HG03378 (cell line): Measurements from ENCODE around the gene RHCE.
"Not testable (repeated sequence)": the region's sequence is repeated elsewhere in the genome, so short reads cannot be mapped to it uniquely, and the experiment has no call there.

Source experiments
- ATAC-seq: cut with Tn5 transposase; IDR thresholded peaks from one replicate; pipeline ENCODE4 v1.9.1; 2021; ENCODE audit warnings: mild to moderate bottlenecking, moderate library complexity; ENCODE audit not compliant: unreplicated experiment

RHCE gene

DNA sequence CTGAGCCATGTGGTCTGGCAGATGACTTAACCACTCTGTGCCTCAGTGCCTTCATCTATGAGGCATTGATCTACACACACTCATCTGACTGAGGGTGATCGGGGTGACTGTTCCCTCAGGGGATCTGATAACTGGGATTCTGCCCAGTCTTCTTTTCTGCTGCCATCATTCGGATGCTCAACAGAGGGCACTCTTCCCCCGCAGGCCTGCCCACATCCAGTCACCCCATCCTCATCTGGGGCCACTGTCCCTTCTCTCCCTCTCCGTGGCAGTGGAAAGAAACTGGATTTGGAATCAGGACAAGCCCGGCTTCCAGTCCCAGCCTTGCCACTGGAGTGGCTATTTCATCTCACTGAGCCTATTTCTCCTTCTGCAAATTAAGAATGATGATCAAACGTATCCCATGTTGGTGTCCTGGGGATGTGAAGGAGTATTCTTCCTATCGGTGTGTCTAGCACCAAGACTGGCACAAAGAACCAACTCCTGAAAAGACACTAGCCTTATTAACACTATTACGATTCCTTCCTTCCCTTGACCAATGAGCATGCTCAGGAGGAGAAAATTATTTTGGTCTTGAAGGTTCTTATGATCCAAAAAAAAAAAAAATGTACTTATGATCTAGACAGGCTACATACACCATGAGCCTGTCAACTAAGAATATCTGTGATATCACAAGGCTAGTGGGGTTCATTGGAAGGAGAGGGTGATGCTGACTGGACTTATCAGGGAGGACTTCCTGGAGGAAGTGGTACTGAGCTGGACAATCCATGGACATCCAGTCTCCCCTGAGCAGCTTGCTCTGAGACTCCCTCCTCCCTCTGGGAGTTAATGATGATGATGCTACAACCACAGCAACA is 17.4 kb downstream of the RHCE start:
- not testable (repeated sequence) for ATAC-seq

DNA sequence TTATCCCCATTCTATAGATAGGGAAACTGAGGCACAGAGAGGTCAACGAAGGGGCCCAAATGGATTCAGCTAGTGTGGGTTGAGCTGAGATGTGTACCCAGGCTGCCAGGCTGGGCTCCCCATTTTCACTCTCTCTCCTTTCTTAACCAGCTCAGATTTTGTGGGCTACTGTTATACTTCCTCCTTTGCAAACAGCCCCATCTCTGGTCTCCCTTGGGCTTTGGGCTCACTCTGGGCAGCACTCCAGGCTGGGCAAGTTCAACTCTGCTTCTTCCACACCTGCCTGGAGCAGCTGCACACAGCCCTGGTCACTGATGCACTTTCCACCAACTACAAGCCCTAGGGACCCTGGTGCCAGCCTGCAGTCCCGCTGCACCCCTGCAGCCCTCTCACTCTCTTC is 22.5 kb downstream of the RHCE start:
- not testable (repeated sequence) for ATAC-seq

DNA sequence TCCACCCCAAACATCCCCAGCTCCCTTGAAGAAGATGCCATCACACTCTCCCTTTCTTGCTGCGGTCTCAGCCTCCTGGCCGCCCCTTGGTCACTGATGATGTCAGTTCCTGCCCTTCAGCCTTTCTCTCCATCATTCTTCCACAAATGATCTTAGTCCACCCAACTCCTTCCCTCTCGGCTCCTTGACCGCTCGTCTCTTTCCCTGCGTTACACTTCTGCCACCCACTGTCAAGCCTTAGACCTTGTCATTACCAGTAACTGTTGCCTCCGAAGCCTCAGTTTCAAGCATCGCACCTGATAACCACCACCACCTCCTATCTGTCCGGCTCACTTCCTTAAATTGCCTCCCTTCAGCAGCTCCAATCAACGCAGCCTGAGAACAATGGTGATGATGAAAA is 23.1 kb downstream of the RHCE start:
- ATAC-seq, result not testable (repeated sequence)

DNA sequence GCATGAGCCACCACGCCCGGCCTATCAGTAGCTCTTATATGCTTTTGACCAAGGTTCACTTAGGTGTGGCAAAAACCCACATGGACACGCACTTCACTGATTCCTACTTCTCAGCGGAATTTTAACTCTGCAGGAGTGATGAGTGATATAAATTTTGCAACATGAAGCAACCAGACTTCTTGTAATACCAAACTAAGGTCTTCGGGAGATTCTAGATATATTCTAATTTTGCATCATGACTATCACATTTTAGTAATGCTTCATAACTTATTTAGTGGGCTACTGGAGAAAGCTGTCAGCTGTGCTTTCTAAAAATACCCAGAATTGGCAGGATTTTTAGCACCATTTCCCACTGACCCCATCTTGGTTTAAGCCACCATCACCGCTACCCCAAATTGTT is 27.8 kb downstream of the RHCE start:
- ATAC-seq, result no peak

DNA sequence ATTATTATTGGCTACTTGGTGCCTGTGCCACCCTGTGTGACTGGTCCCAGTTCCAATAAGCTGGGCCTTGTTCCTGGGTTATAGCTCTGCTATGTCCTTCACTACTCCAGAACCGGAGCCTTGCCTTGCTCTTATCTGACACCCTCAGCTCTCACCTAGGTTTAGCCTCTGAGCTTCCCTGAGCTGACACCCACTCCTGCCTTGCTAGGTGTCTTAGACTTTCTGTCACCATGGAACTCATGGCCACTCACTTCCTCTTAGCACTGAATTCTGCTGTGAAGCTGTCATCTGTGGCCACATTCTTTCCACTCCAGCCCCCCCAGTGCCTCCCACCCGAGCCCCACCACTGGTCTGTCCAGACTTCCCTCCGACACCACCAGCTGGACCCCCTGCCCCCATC is 30.9 kb downstream of the RHCE start:
- not testable (repeated sequence) for ATAC-seq

DNA sequence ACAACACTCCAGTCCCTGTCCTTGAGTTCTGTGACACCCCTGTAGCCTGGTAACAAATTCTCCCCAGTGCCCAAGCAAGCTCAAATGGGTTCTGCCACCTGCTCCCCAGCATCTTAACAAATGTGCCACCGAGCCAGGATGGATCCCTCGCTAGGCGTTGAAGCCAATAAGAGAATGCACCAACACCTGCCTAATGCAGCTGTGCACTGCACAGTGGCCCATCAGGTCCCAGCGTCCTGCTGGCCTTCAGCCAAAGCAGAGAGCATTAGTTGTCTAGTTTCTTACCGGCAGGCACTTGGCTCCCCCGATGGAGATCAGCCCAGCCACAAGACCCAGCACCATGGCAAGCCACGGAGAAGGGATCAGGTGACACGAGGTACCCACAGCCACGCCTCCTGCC is 31.9 kb downstream of the RHCE start:
- not testable (repeated sequence) for ATAC-seq

DNA sequence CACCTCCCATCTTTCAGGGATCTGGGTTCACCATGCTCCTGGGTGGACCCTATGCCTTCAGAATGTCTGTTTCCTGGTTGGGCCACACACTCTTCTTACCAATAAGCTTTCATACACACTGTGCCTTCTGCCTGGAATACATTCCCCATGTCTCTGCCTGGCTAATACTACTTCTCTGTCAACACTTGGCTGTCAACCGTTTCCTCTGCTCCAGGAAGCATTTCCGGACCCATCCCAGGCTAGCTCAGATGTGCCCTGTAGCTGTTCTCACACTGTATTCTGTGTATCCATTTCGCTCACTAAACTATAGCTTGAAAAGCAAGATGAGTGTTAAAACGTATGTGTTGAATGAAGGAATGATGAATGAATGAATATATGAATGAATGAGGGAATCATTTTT is 33.5 kb downstream of the RHCE start:
- ATAC-seq, result not testable (repeated sequence)

DNA sequence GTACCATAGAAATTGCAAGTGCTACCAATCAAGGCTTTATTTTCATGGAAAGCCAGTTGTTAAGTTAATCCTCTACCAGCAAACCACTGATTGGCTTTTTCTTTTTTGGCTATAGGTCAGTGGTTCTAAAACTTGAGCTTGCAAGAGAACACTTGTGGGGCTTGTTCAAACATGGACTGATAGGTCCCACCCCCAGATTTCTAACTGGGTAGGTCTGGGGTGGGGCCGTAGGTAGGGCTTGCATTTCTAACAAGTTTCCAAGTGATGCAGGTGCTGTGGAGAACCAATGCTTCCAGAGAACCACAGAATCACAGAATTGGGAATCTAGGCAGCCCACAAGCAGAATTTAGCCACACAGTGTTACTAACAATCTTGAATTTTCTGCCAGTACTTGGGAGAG is 36.8 kb downstream of the RHCE start:
- ATAC-seq, result not testable (repeated sequence)

DNA sequence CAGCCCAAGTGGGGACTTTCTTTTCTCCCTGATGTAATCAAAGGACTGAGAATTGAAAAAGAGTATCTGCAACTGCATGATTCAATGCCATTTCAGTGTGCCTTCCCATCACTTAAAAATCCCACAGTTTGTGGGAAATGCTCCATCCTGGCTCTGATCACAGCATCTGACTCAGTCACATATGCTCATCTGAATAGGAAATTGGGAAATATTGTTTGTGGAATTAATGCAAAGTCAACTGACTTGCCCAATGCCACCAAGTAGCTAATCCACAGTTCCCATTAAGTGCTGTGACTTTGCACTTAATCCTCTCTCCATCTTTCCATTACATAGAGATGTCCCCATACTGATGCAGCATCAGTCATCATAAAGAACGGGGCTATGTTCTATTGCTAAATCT is 37.5 kb downstream of the RHCE start:
- ATAC-seq, result not testable (repeated sequence)

DNA sequence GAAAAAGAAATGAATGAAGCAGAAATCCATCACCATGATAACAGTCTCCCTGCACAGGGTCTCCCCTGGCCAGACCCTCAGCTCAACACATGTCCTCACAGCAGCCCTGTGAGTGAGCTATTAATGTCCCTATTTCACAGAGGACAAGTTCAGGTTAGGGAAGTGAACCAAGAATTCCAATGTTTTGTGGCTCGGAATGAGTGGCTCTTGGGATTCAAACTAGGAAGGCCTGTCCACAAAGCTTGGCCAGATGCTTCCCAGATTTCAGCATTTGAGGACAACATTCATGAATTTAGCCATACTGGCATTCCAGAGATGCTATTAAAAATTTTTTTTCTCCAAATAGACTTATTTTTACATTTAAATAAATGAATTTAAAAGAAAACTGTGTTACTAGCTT is 38.1 kb downstream of the RHCE start:
- ATAC-seq, result not testable (repeated sequence)

DNA sequence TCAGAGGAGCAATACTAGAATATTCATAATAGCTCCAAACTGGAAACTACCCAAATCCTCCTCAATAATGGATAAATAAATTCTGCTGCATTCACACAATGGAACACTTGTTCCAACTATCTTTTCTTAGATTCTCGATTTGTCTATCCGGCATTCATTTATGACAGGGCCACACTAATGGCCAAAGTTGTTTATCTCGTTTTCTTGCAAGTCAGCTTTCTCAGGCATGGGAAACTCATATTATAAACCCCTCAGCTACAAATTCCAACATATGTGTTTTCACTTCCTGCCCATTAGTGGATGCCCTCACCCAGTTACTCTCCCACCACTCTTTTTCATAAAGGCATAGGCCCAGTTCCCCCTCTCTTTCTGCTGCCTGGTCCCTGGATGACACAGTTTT is 42.3 kb downstream of the RHCE start:
- ATAC-seq, result not testable (repeated sequence)

DNA sequence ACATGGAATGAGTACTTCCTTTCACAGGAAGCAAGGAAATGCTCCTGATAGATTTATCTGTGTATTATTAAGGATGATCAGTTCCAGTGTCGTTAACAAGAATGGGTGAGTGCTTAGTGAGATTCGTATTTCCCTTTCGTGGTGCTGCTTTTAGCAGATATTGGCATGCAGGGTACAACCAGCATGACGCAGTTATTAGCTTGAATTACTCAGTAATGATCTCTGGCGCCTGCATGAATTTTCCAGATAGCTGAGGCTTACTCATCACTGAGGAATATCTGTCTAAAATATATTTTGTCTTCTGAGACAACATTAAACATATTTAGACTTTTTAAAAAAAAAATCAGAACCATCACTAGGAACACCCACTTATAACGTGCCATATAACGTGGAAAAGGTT is 48.9 kb downstream of the RHCE start:
- not testable (repeated sequence) for ATAC-seq

DNA sequence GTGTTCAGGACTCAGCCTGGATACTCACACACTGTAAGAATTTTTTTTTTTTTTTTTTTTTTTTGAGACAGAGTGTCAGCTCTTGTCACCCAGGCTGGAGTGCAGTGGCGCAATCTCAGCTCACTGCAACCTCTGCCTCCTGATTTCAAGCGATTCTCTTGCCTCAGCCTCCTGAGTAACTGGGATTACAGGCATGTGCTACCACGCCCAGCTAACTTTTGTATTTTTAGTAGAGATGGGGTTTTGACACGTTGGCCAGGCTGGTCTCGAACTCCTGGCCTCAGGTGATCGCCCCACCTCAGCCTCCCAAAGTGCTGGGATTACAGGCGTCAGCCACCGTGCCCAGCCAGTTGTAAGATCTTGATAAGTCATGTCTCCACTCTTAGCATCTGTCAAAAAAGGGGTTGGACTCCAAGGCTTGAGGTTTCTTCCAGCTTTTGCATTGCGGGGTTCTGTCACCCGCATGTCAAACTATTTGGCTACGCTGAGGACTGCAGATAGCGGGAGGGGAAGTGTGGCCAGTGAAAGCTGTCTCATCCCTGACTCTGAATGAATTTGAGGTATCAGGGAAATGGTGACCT is 50.8 kb downstream of the RHCE start:
- ATAC-seq, result not testable (repeated sequence)

DNA sequence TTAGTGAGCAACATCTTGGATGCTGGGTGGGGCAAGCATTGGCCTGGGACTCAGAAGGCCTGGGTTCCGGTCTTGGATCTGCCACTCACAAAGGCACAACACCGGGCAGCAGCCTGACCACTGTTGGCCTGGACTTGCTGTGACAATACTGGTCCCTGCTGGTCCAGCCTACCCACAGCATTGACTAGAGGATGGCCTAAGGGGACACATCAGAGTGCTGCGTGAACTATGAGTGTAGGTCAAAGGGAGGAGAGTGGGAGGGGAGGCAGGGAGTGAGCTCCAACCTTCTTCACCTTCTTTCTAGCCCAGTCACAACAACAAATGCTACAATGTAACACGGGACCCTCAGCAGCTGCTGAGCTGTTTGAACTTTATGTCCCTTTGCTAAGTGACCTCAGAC is 51.4 kb downstream of the RHCE start:
- no peak for ATAC-seq

DNA sequence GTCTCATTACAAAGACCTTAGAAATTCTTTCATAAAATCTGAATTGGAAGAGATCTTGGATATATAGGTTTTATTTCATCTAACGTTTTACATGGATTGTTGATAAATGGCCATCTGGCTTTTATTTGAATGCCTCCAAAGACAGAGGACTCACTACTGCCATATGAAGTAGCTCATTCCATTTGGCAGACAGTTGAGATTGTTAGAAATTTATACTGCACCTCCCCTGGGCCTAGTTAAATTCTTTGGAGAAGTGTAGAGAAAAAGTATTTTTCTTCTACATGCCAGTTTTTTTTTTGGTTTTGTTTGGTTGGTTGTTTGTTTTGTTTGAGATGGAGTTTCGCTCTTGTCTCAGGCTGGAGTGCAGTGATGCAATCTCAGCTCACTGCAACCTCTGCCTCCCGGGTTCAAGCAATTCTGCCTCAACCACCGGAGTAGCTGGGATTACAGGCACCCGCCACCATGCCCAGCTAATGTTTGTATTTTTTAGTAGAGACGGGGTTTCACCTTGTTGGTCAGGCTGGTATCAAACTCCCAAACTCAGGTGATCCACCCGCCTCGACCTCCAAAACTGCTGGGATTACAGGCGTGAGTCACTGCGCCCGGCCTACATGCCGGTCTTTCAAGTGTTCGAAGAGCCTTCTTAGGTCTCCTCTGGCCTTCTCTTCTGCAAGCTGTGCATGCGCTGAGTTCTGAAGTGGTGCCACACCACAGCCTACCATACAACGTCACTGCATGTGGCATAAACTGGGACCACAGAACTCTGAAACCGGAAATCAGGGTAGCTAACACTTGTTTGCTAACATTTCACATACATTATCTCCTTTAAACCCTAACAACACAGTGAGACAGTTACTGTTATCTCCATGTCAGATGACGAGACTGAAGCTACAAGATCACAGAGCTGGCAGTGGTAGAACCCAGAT is 57.7 kb downstream of the RHCE start:
- not testable (repeated sequence) for ATAC-seq

DNA sequence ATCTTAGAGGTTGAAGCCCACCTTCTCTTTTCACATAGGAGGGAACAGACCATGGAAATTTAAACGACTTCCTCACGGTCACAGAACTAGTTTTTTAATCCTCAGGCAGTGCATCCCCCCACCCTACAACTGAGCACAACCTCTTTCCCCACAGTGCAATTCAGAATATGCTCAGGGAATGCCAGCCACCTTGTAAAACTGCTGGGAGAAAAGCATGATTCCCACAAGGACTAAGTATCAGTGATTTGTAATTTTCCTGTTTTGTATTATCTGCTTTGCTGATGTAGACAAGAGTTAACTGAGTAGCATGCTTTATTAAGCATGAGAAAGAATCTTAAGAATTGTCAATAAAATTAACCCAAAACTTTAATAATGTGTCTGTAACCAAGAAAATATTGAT is 58.7 kb downstream of the RHCE start:
- ATAC-seq, result no peak

DNA sequence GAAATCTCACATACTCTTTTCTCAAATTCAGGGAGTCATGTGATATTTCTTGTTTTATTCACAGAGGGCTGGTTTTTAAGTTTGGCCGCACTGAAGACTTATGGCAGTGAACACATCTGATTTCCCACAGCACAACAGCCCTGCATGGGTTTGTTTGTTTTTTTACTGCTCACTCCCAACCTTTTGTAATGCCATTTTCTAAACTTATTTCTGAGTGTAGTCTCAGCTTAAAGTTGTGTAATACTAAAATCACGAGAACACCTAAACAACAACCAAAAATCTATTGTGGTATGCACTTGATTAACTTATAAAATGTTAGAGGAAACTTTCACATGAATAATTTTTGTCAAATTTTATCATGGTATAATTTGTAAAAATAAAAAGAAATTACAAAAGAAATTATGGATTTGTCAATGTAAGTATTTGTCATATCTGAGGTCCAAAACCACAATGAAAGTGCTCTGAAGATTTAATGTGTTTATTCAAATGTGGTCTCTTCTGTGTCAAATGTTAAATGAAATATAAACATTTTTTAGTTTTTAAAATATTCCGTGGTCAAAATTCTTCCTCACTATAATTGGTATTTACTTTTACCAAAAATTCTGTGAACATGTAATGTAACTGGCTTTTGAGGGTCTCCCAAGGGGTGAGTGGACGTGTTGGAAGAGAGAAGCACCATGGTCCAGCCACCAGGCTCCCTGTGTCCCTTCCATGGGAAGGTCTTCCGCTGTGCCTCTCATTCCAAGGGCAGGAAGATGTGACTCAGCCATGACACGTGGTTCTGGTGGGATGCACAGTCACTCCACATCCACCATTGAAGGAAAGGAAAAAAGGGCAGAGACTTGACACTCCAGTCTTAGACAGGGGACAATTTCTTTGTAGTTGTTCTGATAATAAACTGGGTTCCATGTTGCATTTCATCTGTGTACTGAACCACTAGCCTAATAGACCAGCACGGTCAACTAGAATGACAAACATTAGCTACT is 59.7 kb downstream of the RHCE start:
- no peak for ATAC-seq

DNA sequence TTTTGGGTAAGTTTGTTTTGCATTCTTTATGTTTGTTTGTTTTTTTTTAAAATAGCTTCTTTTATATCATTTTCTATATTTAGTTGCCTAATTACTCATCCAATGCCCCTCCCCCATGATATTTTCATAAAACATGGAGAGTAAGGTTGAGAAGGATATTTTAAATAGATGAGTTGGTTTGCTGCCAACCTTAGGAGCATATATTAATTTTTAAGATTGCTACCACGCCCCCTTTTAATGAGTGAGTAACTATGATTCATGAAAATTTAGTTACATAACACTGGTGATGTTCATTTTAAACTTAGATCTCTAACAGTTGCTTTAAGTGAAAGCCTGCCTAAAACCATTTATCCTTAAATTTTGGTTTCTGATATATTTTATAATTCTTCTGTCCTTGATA is 63.8 kb downstream of the RHCE start:
- ATAC-seq, result no peak

DNA sequence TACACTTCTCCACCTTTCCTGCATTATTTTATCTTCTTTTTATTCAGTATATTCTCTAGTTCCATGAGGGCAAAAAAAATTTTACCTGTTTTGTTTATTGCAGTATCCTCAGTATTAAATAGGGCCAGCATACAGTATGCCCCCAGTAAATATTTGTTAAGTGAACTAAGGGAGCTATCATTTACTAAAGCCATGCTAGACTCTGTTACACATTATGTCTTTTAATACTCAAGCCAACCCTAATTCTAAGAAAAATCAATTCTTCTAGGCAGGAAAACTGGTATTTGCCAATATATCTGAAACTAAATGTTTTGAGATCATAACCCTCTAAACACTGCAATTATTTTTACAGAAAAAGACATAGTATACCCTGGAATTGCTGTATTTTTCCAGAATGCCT is 64.2 kb downstream of the RHCE start:
- ATAC-seq, result no peak

DNA sequence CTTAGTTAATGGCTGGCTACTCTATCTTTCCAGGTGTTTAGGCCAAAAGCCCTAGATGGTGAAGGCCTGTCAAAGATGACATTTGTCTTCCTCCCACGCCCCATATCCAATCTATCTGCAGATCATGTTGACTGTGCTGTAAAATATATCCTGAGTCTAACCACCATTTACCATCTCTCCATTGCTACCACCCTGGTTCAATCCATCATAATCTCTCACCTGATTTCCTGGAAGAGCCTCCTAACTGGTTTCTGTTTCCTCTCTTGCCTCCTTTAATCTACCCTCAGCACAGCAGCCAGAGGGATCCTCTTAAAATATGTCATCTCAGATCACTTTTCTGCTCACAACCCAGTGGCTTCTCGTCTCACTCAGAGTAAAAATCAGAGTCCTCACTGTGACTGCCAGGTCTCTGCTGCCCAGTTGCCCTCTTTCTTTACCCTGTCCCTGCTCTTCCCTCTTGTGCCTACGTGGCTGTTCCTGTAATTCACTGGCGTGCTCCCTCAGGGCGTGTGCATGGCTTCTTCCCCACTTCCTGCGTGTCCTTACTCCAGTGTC is 64.7 kb downstream of the RHCE start:
- ATAC-seq, result no peak
